Left renal pelvis (tissue), 4 donors: ENCODE results near the gene RB1. TPM values are rescaled to one million over a fixed set of nuclear protein-coding genes. Genes with fewer than 3 reads are reported as not detected.

Source experiments
- DNase-seq, 4 donors: peaks; one replicate each; pipeline ENCODE4 v3.0.0-alpha.2; 2013; ENCODE audit warnings: low read depth in 4 of 4, low spot score in 3 of 4
- polyA plus RNA-seq, 4 donors: library from polyadenylated mRNA; unstranded; fragments of 120-200 nt; gene quantifications; one replicate each; pipeline ENCODE4 v1.2.1, GENCODE V29; 2013; ENCODE audit not compliant: insufficient read length in 4 of 4

Gene RB1
- polyA plus RNA-seq, 4 donors, result 37.7 to 56.3 (median 47.2) TPM

DNA sequence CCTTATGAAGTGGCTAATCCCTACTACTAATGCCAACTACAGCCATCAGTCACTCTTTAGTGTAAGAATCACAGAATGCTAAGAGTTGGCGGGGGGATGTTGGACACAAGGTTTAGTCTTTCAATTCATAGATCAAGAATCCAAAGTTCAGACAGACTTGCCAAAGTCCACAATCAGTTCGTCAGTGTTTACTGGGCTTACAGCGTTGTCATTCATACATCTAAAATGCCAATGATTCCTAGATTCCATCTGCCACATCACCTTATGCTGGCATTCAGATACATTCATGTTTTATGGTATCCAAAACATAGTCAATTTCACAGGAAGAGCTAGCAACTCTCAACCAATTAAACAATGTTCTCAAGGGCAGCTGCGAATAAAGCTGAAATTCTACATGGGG, 211.2 kb downstream of the RB1 start:
- no peak for DNase-seq

DNA sequence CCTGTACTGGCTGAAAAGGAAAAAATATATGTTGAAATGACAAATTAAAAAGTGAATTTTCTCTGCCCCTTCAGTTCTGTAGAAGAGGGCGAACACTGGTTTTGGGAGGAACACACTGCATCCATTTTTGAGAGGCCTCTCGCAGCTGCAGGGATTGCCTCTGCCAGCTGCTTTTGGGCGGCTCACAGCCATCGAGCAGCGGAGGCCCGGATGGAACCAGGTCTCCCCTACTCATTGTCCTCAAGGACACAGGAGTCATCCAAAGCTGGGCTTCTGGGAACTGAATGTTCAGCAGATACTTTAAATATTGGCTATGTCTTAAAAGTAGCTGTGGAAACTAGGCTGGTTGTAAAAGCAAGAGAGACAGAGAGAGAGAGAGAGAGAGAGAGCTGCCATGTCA, 212.2 kb downstream of the RB1 start:
- DNase-seq, result no peak

DNA sequence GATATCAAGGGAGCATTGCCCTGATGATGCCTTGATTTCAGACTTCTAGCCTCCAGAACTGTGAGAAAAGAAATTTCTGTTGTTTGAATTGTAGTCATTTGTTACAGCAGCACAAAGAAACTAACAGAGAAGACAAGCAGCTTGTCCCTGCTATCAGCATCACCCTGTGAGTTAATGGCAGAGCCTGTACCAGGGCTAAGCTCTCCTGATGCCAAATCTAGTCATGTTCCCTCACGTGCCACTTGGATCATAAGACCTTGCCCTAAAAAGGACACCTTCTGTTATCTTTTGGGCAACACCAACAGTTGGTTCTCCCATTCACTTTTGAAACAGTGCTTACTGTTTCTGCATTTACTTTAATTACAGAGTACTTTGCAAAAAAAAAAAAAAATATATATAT, 214.5 kb downstream of the RB1 start:
- no peak for DNase-seq

DNA sequence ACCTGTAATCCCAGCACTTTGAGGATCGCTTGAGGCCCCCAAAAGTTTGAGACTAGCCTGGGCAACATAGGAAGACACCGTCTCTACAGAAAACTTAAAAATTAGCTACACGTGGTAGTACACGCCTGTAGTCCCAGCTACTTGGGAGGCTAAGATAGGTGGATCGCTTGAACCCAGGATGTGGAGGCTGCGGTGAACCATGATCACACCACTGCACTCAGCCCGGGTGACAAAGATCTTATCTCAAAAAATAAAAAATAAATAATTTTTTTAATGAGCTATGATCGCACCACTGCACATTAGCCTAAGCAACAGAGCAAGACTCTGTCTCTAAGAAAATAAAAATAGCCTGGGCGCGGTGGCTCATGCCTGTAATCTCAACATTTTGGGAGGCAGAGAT, 222.7 kb downstream of the RB1 start:
- DNase-seq, result no peak

DNA sequence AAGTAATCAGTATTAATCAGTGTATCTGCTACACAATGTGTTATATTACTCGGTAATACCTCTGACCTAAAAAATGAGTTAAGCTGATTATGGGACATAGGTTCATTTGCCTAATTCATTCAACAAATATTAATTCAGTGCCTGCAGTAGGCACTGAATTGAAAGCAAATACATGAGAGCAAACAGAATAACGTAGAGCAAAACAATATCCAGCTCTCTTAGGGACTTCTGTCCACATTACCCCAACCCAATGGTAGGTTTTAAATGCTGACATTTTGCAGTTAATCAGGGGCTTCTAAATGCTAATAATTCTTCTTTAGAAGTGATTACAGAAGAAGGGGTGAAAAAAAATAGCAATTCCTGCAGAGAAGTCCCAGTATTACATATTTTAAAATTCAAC, 224.4 kb downstream of the RB1 start:
- no peak for DNase-seq

DNA sequence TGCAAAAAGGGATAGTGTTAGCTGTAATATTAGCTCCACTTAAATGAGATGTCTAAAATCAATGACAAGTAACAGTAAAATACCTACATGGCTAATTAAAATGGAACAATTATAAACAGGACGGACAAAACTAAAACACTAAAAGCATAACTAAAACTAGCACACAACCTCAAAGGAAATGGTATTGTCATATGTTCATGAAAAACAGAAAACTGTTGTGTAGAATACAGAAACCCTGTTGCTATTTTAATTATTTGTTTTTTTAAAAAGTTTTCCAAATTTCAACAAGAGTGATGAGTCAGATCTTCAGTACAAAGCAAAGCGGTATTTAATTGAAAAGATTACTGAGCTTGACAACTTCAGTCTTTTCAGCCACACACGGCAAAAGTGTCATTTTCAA, 225.2 kb downstream of the RB1 start:
- no peak for DNase-seq

DNA sequence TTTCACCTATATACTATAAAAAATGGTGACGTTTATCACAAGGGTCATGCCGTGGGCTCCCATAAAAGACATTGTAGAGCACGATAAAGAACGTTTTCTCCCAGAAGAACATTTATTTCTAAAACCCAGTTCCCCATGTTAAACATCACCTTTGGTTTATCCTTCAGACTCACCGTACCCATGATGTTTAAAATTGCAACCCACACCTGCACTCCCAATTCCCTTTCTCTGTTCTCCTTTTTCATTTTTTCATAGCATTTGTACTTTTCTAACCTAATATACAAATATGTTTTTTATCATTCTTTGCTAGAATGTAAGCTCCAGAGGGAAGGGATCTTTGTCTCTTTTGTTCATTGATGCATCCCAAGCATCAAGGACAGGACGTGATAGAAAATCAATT, 227.3 kb downstream of the RB1 start:
- no peak for DNase-seq

Other genes starting within 250 kb of the RB1 start
- gene MED4, start 208.6 kb upstream of the RB1 start, polyA plus RNA-seq, result 100 to 1,000 TPM in 1 of 4 donors, 10 to 100 TPM in 3; 75.7 to 114 (median 92.5) TPM
- 1,000 to 10,000 TPM in 3 of 4 donors, 100 to 1,000 TPM in 1; 952 to 1,962 (median 1,470) TPM for gene ITM2B, start 70.5 kb upstream of the RB1 start, polyA plus RNA-seq
- 10 to 100 TPM; 34.7 to 76.8 (median 51.0) TPM for gene LPAR6, start 109.4 kb downstream of the RB1 start, polyA plus RNA-seq
- 10 to 100 TPM; 58.2 to 73.7 (median 62.3) TPM for gene RCBTB2, start 229.3 kb downstream of the RB1 start, polyA plus RNA-seq